GM21529 (cell line): Measurements from ENCODE around the gene SGK2.
"Not testable (repeated sequence)": the region's sequence is repeated elsewhere in the genome, so short reads cannot be mapped to it uniquely, and the experiment has no call there.

Experiments used
- ATAC-seq: cut with Tn5 transposase; IDR thresholded peaks from one replicate; pipeline ENCODE4 v1.9.1; 2021; ENCODE audit not compliant: unreplicated experiment

SGK2 gene

DNA sequence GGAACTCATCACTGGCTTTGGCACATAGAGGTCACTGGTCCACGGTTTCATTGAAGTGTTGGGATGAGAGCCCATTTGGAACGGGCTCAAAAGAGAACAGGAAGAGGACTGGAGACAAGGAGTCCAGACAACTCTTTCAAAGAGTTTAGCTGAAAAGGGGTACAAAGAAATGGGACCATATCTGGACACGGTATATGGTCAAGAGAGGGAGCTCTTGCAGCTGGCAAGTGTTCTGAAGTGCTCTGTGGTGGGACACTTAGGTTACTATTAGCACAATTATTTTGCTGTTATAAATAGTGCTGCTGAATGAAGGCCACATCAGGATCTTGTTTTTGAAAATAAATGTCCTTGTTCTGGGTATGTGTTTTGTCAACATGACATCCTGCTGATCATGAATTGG lies 4.6 kb downstream of the SGK2 start:
- no peak for ATAC-seq

- ATAC-seq: no peak
Measured at GRCh38 chr20:43563991-43564390, 5.2 kb downstream of the SGK2 start.

- ATAC-seq: no peak
Measured at GRCh38 chr20:43564455-43564854, 5.6 kb downstream of the SGK2 start.

- ATAC-seq: no peak
Measured at GRCh38 chr20:43564993-43565757, 6.3 kb downstream of the SGK2 start.

GRCh38 chr20:43565758-43566104 lies 6.9 kb downstream of the SGK2 start:
- ATAC-seq: no peak

DNA sequence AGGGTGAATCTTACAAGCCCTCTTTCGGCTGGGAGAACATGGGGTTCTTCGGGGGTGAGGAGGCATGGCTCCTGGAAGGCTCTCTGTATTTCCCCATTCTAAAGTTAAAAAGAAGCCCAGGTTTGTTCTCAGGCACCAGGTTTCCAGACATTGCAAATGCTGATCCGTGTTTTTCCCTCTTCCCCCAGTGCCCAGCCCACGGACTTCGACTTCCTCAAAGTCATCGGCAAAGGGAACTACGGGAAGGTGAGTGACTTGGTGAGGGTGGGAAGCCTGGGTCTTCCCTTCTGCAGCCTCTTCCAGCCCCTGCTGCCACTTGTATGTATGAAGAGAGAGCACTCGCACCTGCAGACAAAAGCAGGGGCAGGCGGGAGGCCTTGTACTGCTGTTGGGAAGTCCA lies 8.7 kb downstream of the SGK2 start:
- ATAC-seq: no peak

DNA sequence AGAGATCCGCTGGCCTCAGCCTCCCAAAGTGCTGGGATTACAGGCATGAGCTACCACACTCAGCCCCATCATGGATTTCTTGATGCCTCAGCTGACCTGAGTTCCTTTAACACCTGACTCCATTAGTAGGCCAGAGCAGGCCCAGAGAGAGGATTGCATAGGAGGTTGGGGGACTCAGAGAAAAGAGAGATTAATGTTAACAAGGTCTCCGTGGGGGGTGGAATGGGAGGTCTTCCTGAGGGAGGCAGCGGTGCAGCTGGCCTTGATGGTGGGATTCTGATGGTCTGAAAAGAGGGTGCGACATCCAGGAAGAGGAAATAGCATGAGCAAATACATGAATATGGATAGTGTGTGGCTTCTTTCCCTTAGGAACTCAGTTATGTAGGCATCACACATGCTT lies 9.9 kb downstream of the SGK2 start:
- no peak for ATAC-seq

- ATAC-seq: no peak
Measured at GRCh38 chr20:43569282-43569681, 10.5 kb downstream of the SGK2 start.

- ATAC-seq: no peak
Measured at GRCh38 chr20:43570496-43570895, 11.7 kb downstream of the SGK2 start.

GRCh38 chr20:43571310-43571709 lies 12.5 kb downstream of the SGK2 start:
- no peak for ATAC-seq

DNA sequence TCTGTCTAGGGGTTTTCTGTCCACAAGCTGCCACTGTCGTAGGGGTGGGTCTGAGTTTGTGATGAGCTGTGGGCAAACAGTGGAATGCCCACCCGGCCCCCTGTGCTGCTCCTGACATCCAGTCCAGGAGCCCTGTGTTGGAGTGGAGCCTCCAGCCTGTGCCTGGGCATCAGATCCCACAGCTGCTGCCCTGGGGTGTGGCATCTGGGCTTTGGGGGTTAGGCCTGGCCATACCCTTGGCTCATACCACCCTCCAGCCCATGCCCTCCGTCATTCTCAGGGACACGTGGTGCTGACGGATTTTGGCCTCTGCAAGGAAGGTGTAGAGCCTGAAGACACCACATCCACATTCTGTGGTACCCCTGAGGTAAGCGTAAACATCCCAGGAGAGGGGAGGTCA lies 12.9 kb downstream of the SGK2 start:
- ATAC-seq: no peak

DNA sequence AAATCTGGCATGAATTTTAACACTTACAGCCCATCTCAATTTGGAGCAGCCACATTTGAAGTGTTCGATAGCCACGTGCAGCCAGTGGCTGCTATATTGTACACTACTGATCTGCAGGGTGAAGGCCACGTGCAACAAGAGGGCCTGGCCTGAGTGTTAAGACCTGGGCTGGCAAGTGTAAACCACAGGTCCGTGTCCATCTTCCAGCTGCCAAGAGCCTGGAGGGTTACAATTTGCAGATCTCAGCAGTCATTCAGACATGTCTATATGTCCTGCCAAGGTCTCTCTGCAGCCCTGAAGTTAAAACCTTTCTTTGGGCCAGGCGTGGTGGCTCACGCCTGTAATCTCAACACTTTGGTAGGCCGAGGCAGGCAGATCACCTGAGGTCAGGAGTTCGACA lies 14.1 kb downstream of the SGK2 start:
- ATAC-seq: no peak

- no peak for ATAC-seq
Measured at GRCh38 chr20:43576108-43576507, 17.3 kb downstream of the SGK2 start.

DNA sequence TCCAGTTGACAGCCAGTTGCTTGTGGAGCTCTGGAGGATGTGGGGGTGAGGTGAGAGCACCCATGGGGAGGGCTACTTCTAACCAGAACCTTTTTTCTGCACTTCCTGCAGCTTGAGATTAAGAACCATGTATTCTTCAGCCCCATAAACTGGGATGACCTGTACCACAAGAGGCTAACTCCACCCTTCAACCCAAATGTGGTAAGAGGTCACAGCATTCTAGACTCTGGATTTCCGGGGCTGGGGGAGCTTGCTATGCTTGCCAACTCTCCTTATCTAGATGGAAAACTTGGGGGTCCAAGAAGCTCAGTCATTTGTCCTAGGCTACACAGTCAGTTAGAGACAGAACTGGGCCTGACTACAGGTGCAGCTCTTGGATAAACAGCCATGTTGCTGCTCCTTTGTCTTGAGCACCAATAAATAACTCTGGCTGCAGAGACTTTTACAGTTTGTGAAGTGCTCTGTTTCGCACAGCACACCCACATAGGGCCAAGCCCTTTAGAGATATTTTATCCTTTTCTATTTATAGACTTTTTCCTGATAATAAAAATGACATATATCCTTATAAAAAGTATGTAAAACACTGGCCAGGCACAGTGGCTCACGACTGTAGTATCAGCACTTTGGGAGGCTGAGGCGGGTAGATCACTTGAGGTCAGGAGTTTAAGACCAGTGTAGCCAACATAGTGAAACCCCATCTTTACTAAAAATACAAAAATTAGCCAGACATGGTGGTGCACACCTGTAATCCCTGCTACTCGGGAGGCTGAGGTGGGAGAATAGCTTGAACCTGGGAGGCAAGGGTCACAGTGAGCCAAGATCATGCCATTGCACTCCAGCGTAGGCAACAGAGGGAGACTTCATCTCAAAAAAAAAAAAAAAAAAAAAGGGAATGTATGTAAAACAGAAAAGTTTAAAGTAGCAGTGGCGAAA lies 21.3 kb downstream of the SGK2 start:
- no peak for ATAC-seq

- ATAC-seq: no peak
Measured at GRCh38 chr20:43583133-43583864, 24.5 kb downstream of the SGK2 start.

- no peak for ATAC-seq
Measured at GRCh38 chr20:43583982-43584432, 25.2 kb downstream of the SGK2 start.

- ATAC-seq: no peak
Measured at GRCh38 chr20:43584448-43585136, 25.8 kb downstream of the SGK2 start.

DNA sequence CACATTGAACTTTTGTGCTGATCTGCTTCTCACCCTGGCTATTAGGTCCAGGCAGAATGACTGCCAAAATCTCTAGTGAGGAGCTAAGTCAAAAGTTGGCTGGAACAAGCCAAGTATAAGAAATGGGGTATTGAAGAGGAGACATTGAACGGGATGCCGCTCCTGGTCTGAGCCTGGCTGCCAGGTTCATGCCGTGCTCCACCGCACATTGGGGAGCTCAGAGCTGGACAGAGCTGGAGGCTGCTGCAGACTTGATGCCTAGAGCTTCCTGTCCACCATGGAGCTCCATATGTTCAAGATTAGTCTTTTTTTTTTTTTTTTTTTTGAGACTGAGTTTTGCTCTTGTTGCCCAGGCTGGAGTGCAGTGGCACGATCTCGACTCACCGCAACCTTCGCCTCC lies 27.8 kb downstream of the SGK2 start:
- ATAC-seq: no peak

GRCh38 chr20:43588526-43588925 lies 29.7 kb downstream of the SGK2 start:
- not testable (repeated sequence) for ATAC-seq

- ATAC-seq: peak; percentile 5
Measured at GRCh38 chr20:43590036-43590391, 31.2 kb downstream of the SGK2 start.
